Suprapubic skin (tissue), 4 donors: Measurements from ENCODE around the gene NR2E3. TPM values are rescaled to one million over a fixed set of nuclear protein-coding genes. Genes with fewer than 3 reads are reported as not detected.

Source experiments
- DNase-seq, 2 donors: peaks; one replicate each; pipeline ENCODE4 v3.0.0-alpha.2; 2019; ENCODE audit warnings: low spot score in 2 of 2
- H3K27ac ChIP-seq: fragments of 200-600 bp; sonication (generic); one replicate; pipeline ENCODE4 v1.5.1; 2019
- H3K27me3 ChIP-seq: fragments of 200-600 bp; sonication (generic); one replicate; pipeline ENCODE4 v1.5.1; 2019
- H3K36me3 ChIP-seq: fragments of 200-600 bp; sonication (generic); one replicate; pipeline ENCODE4 v1.5.1; 2019
- H3K4me1 ChIP-seq: fragments of 200-600 bp; sonication (generic); one replicate; pipeline ENCODE4 v1.5.1; 2019
- H3K4me3 ChIP-seq: fragments of 200-600 bp; sonication (generic); one replicate; pipeline ENCODE4 v1.5.1; 2019; ENCODE audit warnings: mild to moderate bottlenecking
- H3K9me3 ChIP-seq: fragments of 200-600 bp; sonication (generic); one replicate; pipeline ENCODE4 v1.5.1; 2019
- CTCF ChIP-seq, 2 donors: fragments of 200-600 bp in 1 of 2; fragments of 450-650 bp in 1 of 2; sonication (generic) in 1 of 2; IDR thresholded peaks; one replicate each; pipeline ENCODE4 v1.5.1; 2016 to 2019; ENCODE audit warnings: antibody characterized with exemption in 2 of 2, mild to moderate bottlenecking in 1 of 2, moderate library complexity in 1 of 2
- EP300 ChIP-seq: sonication (generic); formaldehyde crosslinking; IDR thresholded peaks from one replicate; pipeline ENCODE4 v1.6.1; 2017; ENCODE audit warnings: antibody characterized with exemption
- POLR2A ChIP-seq, 2 donors: fragments of 450-650 bp; IDR thresholded peaks; one replicate each; pipeline ENCODE4 v1.6.1; 2017; ENCODE audit warnings: antibody characterized with exemption in 2 of 2, mild to moderate bottlenecking in 2 of 2, moderate library complexity in 2 of 2
- POLR2AphosphoS5 ChIP-seq, 3 donors: sonication (generic); formaldehyde crosslinking; IDR thresholded peaks; one replicate each; pipeline ENCODE4 v1.6.1; 2017; ENCODE audit warnings: antibody characterized with exemption in 3 of 3
- WGBS: methylation state at CpG from one replicate; pipeline ENCODE4 v1.1.5; 2018; 5-methylcytosine and 5-hydroxymethylcytosine counted together
- total RNA-seq, 4 donors: library from RNA; depleted of rRNA; stranded (reverse); fragments of >200 nt; gene quantifications; one replicate each; pipeline ENCODE4 v1.1.0, GENCODE V29; 2016

NR2E3 gene
- total RNA-seq, 4 donors from 2014 or later = 0.48 TPM; not detected in 3

GRCh38 chr15:71775856-71776255 is 34.5 kb upstream of the NR2E3 start:
- TF ChIP-seq POLR2AphosphoS5 (IDR thresholded peaks at IDR 0.05) (no peak), POLR2A (IDR thresholded peaks at IDR 0.05) (no peak), CTCF (IDR thresholded peaks at IDR 0.05) (no peak), EP300 (no peak)
- Histone ChIP-seq H3K36me3 (peaks cover 13% of the 10 kb centered on the region), H3K4me1 (peaks cover 7% of the 10 kb centered on the region)

GRCh38 chr15:71776304-71776703 is 34.0 kb upstream of the NR2E3 start:
- Histone ChIP-seq H3K9me3 (no peaks in the 10 kb centered on the region), H3K27ac (no peak overlapping the region), H3K36me3 (peaks cover 8% of the 10 kb centered on the region), H3K4me1 (peaks cover 7% of the 10 kb centered on the region), H3K27me3 (no peaks in the 10 kb centered on the region), H3K4me3 (no peak overlapping the region)
- WGBS = 80% methylated on average over 3 of the region's 3 CpGs
- no peak for DNase-seq
- TF ChIP-seq POLR2AphosphoS5 (IDR thresholded peaks at IDR 0.05) = no peak
- TF ChIP-seq CTCF (IDR thresholded peaks at IDR 0.05) = no peak
- TF ChIP-seq POLR2A (IDR thresholded peaks at IDR 0.05) = no peak
- TF ChIP-seq EP300 = no peak

More at GRCh38 chr15:71775856-71776255, 34.5 kb upstream of the NR2E3 start:
- DNase-seq = no peak
- no peak overlapping the region for H3K27ac ChIP-seq
- no peak overlapping the region for H3K4me3 ChIP-seq
- no peaks in the 10 kb centered on the region for H3K27me3 ChIP-seq
- no peaks in the 10 kb centered on the region for H3K9me3 ChIP-seq

GRCh38 chr15:71777216-71777943 is 33.0 kb upstream of the NR2E3 start:
- Histone ChIP-seq H3K36me3 (no peaks in the 10 kb centered on the region), H3K4me3 (no peak overlapping the region), H3K4me1 (peaks cover 7% of the 10 kb centered on the region), H3K27me3 (no peaks in the 10 kb centered on the region), H3K9me3 (no peaks in the 10 kb centered on the region), H3K27ac (no peak overlapping the region)
- WGBS = 83% methylated on average over 16 of the region's 16 CpGs
- no peak for DNase-seq
- no peak for TF ChIP-seq POLR2A (IDR thresholded peaks at IDR 0.05)
- no peak for TF ChIP-seq CTCF (IDR thresholded peaks at IDR 0.05)
- no peak for TF ChIP-seq POLR2AphosphoS5 (IDR thresholded peaks at IDR 0.05)
- TF ChIP-seq EP300 = no peak

GRCh38 chr15:71779073-71779797 is 31.1 kb upstream of the NR2E3 start:
- H3K27ac ChIP-seq = no peak overlapping the region
- no peak for TF ChIP-seq CTCF (IDR thresholded peaks at IDR 0.05)
- TF ChIP-seq EP300 = no peak
- no peak for TF ChIP-seq POLR2A (IDR thresholded peaks at IDR 0.05)
- no peak for TF ChIP-seq POLR2AphosphoS5 (IDR thresholded peaks at IDR 0.05)
- H3K27me3 ChIP-seq = no peaks in the 10 kb centered on the region
- H3K36me3 ChIP-seq = no peaks in the 10 kb centered on the region
- no peak overlapping the region for H3K4me3 ChIP-seq
- 81% methylated on average over 6 of the region's 6 CpGs for WGBS
- no peaks in the 10 kb centered on the region for H3K9me3 ChIP-seq
- DNase-seq = peak in 1 of 2 donors; percentile 45
- H3K4me1 ChIP-seq = peaks cover 7% of the 10 kb centered on the region
